Sigmoid colon (tissue), 4 donors: Measurements from ENCODE around the gene DOCK8.
"Not testable (repeated sequence)": the region's sequence is repeated elsewhere in the genome, so short reads cannot be mapped to it uniquely, and the experiment has no call there.

Source experiments
- EP300 ChIP-seq, 4 donors: sonication (generic); formaldehyde crosslinking; IDR thresholded peaks; one replicate each; pipeline ENCODE4 v1.6.1; 2017; ENCODE audit warnings: antibody characterized with exemption in 4 of 4
- POLR2AphosphoS5 ChIP-seq, 4 donors: sonication (generic); formaldehyde crosslinking; IDR thresholded peaks; one replicate each; pipeline ENCODE4 v1.6.1; 2017; ENCODE audit warnings: antibody characterized with exemption in 4 of 4
- TF ChIP-seq, protein P1 (sequence below), 4 experiments: fragments of 450-650 bp in 3 of 4; fragments of 200-600 bp in 1 of 4; IDR thresholded peaks; one replicate each; pipeline ENCODE4 v1.5.1; 2016 to 2019; ENCODE audit warnings: antibody characterized with exemption in 4 of 4, mild to moderate bottlenecking in 3 of 4, moderate library complexity in 2 of 4

DNA sequence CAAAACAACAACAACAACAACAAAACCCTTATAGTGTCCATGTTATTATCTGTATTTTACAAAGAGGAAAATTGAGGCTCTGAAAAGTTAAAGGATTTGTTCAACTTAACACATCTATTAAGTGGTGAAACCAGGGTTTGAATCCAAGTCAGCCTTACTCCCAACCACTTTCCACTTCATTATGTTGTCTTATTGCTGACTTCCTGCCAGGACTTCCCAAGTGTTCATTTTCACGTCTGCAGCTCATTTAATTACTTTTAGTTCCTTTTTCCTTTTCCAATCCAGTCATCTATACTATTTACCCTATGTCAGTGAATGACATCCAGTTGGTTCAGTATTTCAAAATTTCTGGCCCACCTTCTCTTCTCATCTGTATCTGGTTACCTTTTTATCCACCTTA is 15.1 kb upstream of the DOCK8 start:
- TF ChIP-seq, protein P1, sequence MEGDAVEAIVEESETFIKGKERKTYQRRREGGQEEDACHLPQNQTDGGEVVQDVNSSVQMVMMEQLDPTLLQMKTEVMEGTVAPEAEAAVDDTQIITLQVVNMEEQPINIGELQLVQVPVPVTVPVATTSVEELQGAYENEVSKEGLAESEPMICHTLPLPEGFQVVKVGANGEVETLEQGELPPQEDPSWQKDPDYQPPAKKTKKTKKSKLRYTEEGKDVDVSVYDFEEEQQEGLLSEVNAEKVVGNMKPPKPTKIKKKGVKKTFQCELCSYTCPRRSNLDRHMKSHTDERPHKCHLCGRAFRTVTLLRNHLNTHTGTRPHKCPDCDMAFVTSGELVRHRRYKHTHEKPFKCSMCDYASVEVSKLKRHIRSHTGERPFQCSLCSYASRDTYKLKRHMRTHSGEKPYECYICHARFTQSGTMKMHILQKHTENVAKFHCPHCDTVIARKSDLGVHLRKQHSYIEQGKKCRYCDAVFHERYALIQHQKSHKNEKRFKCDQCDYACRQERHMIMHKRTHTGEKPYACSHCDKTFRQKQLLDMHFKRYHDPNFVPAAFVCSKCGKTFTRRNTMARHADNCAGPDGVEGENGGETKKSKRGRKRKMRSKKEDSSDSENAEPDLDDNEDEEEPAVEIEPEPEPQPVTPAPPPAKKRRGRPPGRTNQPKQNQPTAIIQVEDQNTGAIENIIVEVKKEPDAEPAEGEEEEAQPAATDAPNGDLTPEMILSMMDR (IDR thresholded peaks at IDR 0.05), result not testable (repeated sequence)
- TF ChIP-seq POLR2AphosphoS5, EP300 (IDR thresholded peaks at IDR 0.05): not testable (repeated sequence)
